GM19463 (cell line): ENCODE results near the gene SYTL2.
"Not testable (repeated sequence)": the region's sequence is repeated elsewhere in the genome, so short reads cannot be mapped to it uniquely, and the experiment has no call there.

ENCODE experiments used
- ATAC-seq: cut with Tn5 transposase; IDR thresholded peaks from one replicate; pipeline ENCODE4 v1.9.1; 2021; ENCODE audit warnings: mild to moderate bottlenecking, moderate library complexity; ENCODE audit not compliant: unreplicated experiment

SYTL2 gene

GRCh38 chr11:85810871-85811611, at the start of gene SYTL2:
Gene SYTL2, minus strand, starts transcription at chr11:85811141. Its CDS starts 53,416 bp downstream, at chr11:85757725.
- peak; percentile 86 for ATAC-seq

- not testable (repeated sequence) for ATAC-seq
These were observed 48.6 kb upstream of the SYTL2 start for GRCh38 chr11:85859541-85859940.

- no peak for ATAC-seq
These were observed 46.2 kb upstream of the SYTL2 start for GRCh38 chr11:85857098-85857497.

- no peak for ATAC-seq
These were observed 44.4 kb upstream of the SYTL2 start, which contains the start of gene CCDC83 for GRCh38 chr11:85855341-85855656. Gene CCDC83, plus strand, starts transcription at chr11:85855383. Its CDS starts 9,741 bp downstream, at chr11:85865124.

GRCh38 chr11:85854557-85855340, 43.8 kb upstream of the SYTL2 start:
- peak; percentile 99 for ATAC-seq

GRCh38 chr11:85854212-85854556, 43.2 kb upstream of the SYTL2 start:
- ATAC-seq: no peak

- ATAC-seq: not testable (repeated sequence)
These were observed 42.6 kb upstream of the SYTL2 start for GRCh38 chr11:85853541-85853940.

- ATAC-seq: not testable (repeated sequence)
These were observed 41.8 kb upstream of the SYTL2 start for GRCh38 chr11:85852754-85853153.

- no peak for ATAC-seq
These were observed 37.6 kb upstream of the SYTL2 start for GRCh38 chr11:85848556-85848955.

- ATAC-seq: no peak
These were observed 37.1 kb upstream of the SYTL2 start for GRCh38 chr11:85848006-85848405.

- no peak for ATAC-seq
These were observed 36.5 kb upstream of the SYTL2 start for GRCh38 chr11:85847436-85847835.

- no peak for ATAC-seq
These were observed 34.2 kb upstream of the SYTL2 start for GRCh38 chr11:85845124-85845631.

GRCh38 chr11:85844439-85845123, 33.6 kb upstream of the SYTL2 start:
- peak; percentile 77 for ATAC-seq

GRCh38 chr11:85843929-85844328, 33.0 kb upstream of the SYTL2 start:
- ATAC-seq: no peak

- ATAC-seq: not testable (repeated sequence)
These were observed 30.0 kb upstream of the SYTL2 start for GRCh38 chr11:85840932-85841331.

- ATAC-seq: no peak
These were observed 24.8 kb upstream of the SYTL2 start for GRCh38 chr11:85835729-85836128.

GRCh38 chr11:85835263-85835662, 24.3 kb upstream of the SYTL2 start:
- no peak for ATAC-seq

- no peak for ATAC-seq
These were observed 20.1 kb upstream of the SYTL2 start for GRCh38 chr11:85831050-85831449.

GRCh38 chr11:85829172-85829571, 18.2 kb upstream of the SYTL2 start:
- no peak for ATAC-seq

- no peak for ATAC-seq
These were observed 17.7 kb upstream of the SYTL2 start for GRCh38 chr11:85828640-85828978.

- no peak for ATAC-seq
These were observed 17.1 kb upstream of the SYTL2 start for GRCh38 chr11:85827748-85828639.
